ENCODE results near the gene SNRPF. TPM values are rescaled to one million over a fixed set of nuclear protein-coding genes. Genes with fewer than 3 reads are reported as not detected.
A peak's percentile ranks its signal among the peaks of the same experiment; 100 is the strongest.

The SNRPF gene
- total RNA-seq, 1 experiment from 2014 or later, result 46.9 TPM

- ChIA-PET POLR2A (interaction anchor here (1.3 kb wide), 1 partner anchor 239 kb away, joined by 3 read pairs; no protein-coding TSS in a partner anchor), CTCF (interaction anchor here (0.6 to 6.5 kb wide), 20 partner anchors 10 to 771 kb away, joined by 3 to 114 read pairs (median 4); no protein-coding TSS in a partner anchor)
- peak; percentile 52 for TF ChIP-seq CTCF (IDR thresholded peaks at IDR 0.05; ENCODE audit: unreplicated experiment)
- Mint-ChIP-seq H3K36me3 (ENCODE audit: insufficient read depth, unreplicated experiment) (no peaks in the 10 kb centered on the region), H3K9me3 (ENCODE audit: unreplicated experiment) (no peaks in the 10 kb centered on the region), H3K27me3 (ENCODE audit: insufficient read depth, unreplicated experiment) (no peaks in the 10 kb centered on the region), H3K27ac (ENCODE audit: low read depth, unreplicated experiment) (no peak overlapping the region), H3K4me1 (ENCODE audit: insufficient read depth, unreplicated experiment) (no peaks in the 10 kb centered on the region), H3K4me3 (ENCODE audit: unreplicated experiment) (no peak overlapping the region)
- no TSS peak for BruUV-seq (replicated peaks)
- peak; percentile 51 for DNase-seq (ENCODE audit: unreplicated experiment)
- intact Hi-C loops (cut with micrococcal nuclease), result loop anchor here (1.0 to 5.0 kb wide), 3 partner anchors 93 to 233 kb away; no protein-coding TSS in a partner anchor
These were observed 43.0 kb upstream of the SNRPF start for GRCh38 chr12:95815632-95816212.

- Mint-ChIP-seq H3K4me3 (ENCODE audit: unreplicated experiment) (no peak overlapping the region), H3K27me3 (ENCODE audit: insufficient read depth, unreplicated experiment) (peaks cover 12% of the 10 kb centered on the region), H3K4me1 (ENCODE audit: insufficient read depth, unreplicated experiment) (no peaks in the 10 kb centered on the region), H3K9me3 (ENCODE audit: unreplicated experiment) (no peaks in the 10 kb centered on the region), H3K36me3 (ENCODE audit: insufficient read depth, unreplicated experiment) (no peaks in the 10 kb centered on the region), H3K27ac (ENCODE audit: low read depth, unreplicated experiment) (no peak overlapping the region)
- ChIA-PET CTCF (interaction anchor here (0.6 to 4.5 kb wide), 12 partner anchors 10 to 615 kb away, joined by 3 to 20 read pairs (median 3); partner anchors contain the start of genes HAL and SNRPF), POLR2A (no interaction called here)
- intact Hi-C loops (cut with micrococcal nuclease), result loop anchor here (1.0 kb wide), 1 partner anchor 29 kb away; no protein-coding TSS in a partner anchor
- DNase-seq (ENCODE audit: unreplicated experiment), result peak; percentile 73
- BruUV-seq (replicated peaks), result no TSS peak
- peak; percentile 47 for TF ChIP-seq CTCF (IDR thresholded peaks at IDR 0.05; ENCODE audit: unreplicated experiment)
These were observed 38.6 kb upstream of the SNRPF start for GRCh38 chr12:95820096-95820703.

GRCh38 chr12:95829395-95829794 is 29.4 kb upstream of the SNRPF start:
- no peak for TF ChIP-seq CTCF (IDR thresholded peaks at IDR 0.05; ENCODE audit: unreplicated experiment)
- Mint-ChIP-seq H3K27me3 (ENCODE audit: insufficient read depth, unreplicated experiment) (peaks cover 28% of the 10 kb centered on the region), H3K36me3 (ENCODE audit: insufficient read depth, unreplicated experiment) (no peaks in the 10 kb centered on the region), H3K4me3 (ENCODE audit: unreplicated experiment) (no peak overlapping the region), H3K9me3 (ENCODE audit: unreplicated experiment) (no peaks in the 10 kb centered on the region), H3K27ac (ENCODE audit: low read depth, unreplicated experiment) (no peak overlapping the region), H3K4me1 (ENCODE audit: insufficient read depth, unreplicated experiment) (no peaks in the 10 kb centered on the region)
- DNase-seq (ENCODE audit: unreplicated experiment), result no peak
- ChIA-PET CTCF (interaction anchor here (1.0 to 1.4 kb wide), 2 partner anchors 9 to 248 kb away, joined by 3 to 4 read pairs; no protein-coding TSS in a partner anchor), POLR2A (no interaction called here)
- intact Hi-C loops (cut with micrococcal nuclease), result loop anchor here (5.0 kb wide), 1 partner anchor 168 kb away; the partner anchor contains the start of gene HAL
- no TSS peak for BruUV-seq (replicated peaks)

GRCh38 chr12:95830335-95831089 is 28.2 kb upstream of the SNRPF start:
- Mint-ChIP-seq H3K27ac (ENCODE audit: low read depth, unreplicated experiment) (no peak overlapping the region), H3K9me3 (ENCODE audit: unreplicated experiment) (no peaks in the 10 kb centered on the region), H3K27me3 (ENCODE audit: insufficient read depth, unreplicated experiment) (peaks cover 28% of the 10 kb centered on the region), H3K36me3 (ENCODE audit: insufficient read depth, unreplicated experiment) (no peaks in the 10 kb centered on the region), H3K4me3 (ENCODE audit: unreplicated experiment) (no peak overlapping the region), H3K4me1 (ENCODE audit: insufficient read depth, unreplicated experiment) (no peaks in the 10 kb centered on the region)
- no peak for DNase-seq (ENCODE audit: unreplicated experiment)
- ChIA-PET POLR2A (no interaction called here), CTCF (interaction anchor here (0.6 to 1.4 kb wide), 3 partner anchors 10 to 296 kb away, joined by 3 to 4 read pairs (median 3); no protein-coding TSS in a partner anchor)
- BruUV-seq (replicated peaks), result no TSS peak
- intact Hi-C loops (cut with micrococcal nuclease), result no loop called here
- TF ChIP-seq CTCF (IDR thresholded peaks at IDR 0.05; ENCODE audit: unreplicated experiment), result no peak
